H1 (cell line): ENCODE measurements around the gene HSFX4. TPM values are rescaled to one million over a fixed set of nuclear protein-coding genes. Genes with fewer than 3 reads are reported as not detected.

ENCODE experiments used
- CTCF ChIA-PET: fragments of 300-600 bp; sonication (Branson Sonifier 250); formaldehyde crosslinking; loops from one replicate; lab custom pipeline; 2021; ENCODE audit not compliant: partially characterized antibody; lab: Charles Lee
- POLR2A ChIA-PET: fragments of 300-600 bp; sonication (Branson Sonifier 250); formaldehyde crosslinking; loops from one replicate; lab custom pipeline; 2021; ENCODE audit warnings: inconsistent platforms; ENCODE audit not compliant: partially characterized antibody; lab: Charles Lee
- DNase-seq, 2 experiments: peaks; one replicate each; pipeline versions ENCODE4 v3.0.0 to v3.0.0-alpha.2; 2010 to 2022; ENCODE audit warnings: low spot score in 2 of 2, low read depth in 1 of 2, mixed read lengths in 1 of 2
- FAIRE-seq: peaks from 2 replicates; lab custom pipeline; 2011; peaks lifted over from hg19 to GRCh38; lab: Jason Lieb, UNC
- H2AFZ ChIP-seq: 2 replicates; pipeline ENCODE4 v1.8.1; 2012; ENCODE audit warnings: low read length, inconsistent platforms
- H2AK5ac ChIP-seq: 2 replicates; pipeline ENCODE4 v1.6.1; 2013; ENCODE audit warnings: low read depth, low read length
- H2BK120ac ChIP-seq: replicated peaks from 2 replicates; pipeline ENCODE3; 2013; ENCODE audit warnings: low read depth, low read length, inconsistent platforms
- H2BK12ac ChIP-seq: 2 replicates; pipeline ENCODE4 v1.6.1; 2013; ENCODE audit warnings: low read depth, low read length
- H2BK15ac ChIP-seq: 2 replicates; pipeline ENCODE4 v1.6.1; 2013; ENCODE audit warnings: low read length
- H2BK20ac ChIP-seq: 2 replicates; pipeline ENCODE4 v1.6.1; 2013; ENCODE audit warnings: low read length
- H2BK5ac ChIP-seq: 2 replicates; pipeline ENCODE4 v1.6.1; 2013; ENCODE audit warnings: low read depth, low read length
- H3K14ac ChIP-seq: 2 replicates; pipeline ENCODE4 v1.6.1; 2013; ENCODE audit warnings: inconsistent platforms; ENCODE audit not compliant: insufficient read length
- H3K18ac ChIP-seq: 2 replicates; pipeline ENCODE4 v1.6.1; 2013; ENCODE audit warnings: low read length; ENCODE audit errors: extremely low read depth
- H3K23ac ChIP-seq: 2 replicates; pipeline ENCODE4 v1.6.1; 2013; ENCODE audit warnings: inconsistent platforms; ENCODE audit not compliant: insufficient read length
- H3K23me2 ChIP-seq: 2 replicates; pipeline ENCODE4 v1.6.1; 2013; ENCODE audit warnings: low read depth, low read length
- H3K27ac ChIP-seq: 2 replicates; pipeline ENCODE4 v1.6.1; 2011; ENCODE audit warnings: low read depth, low read length, inconsistent platforms
- H3K27me3 ChIP-seq, 4 experiments: replicated peaks in 1 of 4; 1 replicate in 1 of 4; 2 replicates in 3 of 4; pipeline versions ENCODE4 v1.6.1 to v1.8.1; 2011 to 2013; ENCODE audit warnings: low read length in 3 of 4, mild to moderate bottlenecking in 3 of 4, inconsistent platforms in 2 of 4, mixed read lengths in 2 of 4, moderate library complexity in 1 of 4; ENCODE audit not compliant: control insufficient read depth in 3 of 4, insufficient read depth in 3 of 4; ENCODE audit errors: extremely low read depth in 1 of 4
- H3K36me3 ChIP-seq, 4 experiments: 2 replicates each; pipeline versions ENCODE4 v1.6.1 to v1.8.1; 2011 to 2013; ENCODE audit warnings: mild to moderate bottlenecking in 4 of 4, low read length in 3 of 4, moderate library complexity in 2 of 4, control low read depth in 1 of 4, inconsistent platforms in 1 of 4; ENCODE audit not compliant: insufficient read depth in 4 of 4, control insufficient read depth in 2 of 4
- H3K4ac ChIP-seq: replicated peaks from 2 replicates; pipeline ENCODE3; 2013; ENCODE audit warnings: low read length, low read depth, mixed read lengths, inconsistent platforms; ENCODE audit not compliant: insufficient read length
- H3K4me1 ChIP-seq, 4 experiments: replicated peaks in 1 of 4; 1 replicate in 1 of 4; 2 replicates in 3 of 4; pipeline versions ENCODE4 v1.6.1 to v1.8.1; 2011 to 2013; ENCODE audit warnings: low read length in 3 of 4, inconsistent platforms in 2 of 4, mixed read lengths in 1 of 4; ENCODE audit not compliant: insufficient read depth in 4 of 4, control insufficient read depth in 3 of 4
- H3K4me2 ChIP-seq, 2 experiments: 2 replicates each; pipeline versions ENCODE4 v1.6.1 to v1.8.1; 2011 to 2013; ENCODE audit warnings: low read depth in 2 of 2, low read length in 2 of 2, control low read depth in 1 of 2, inconsistent platforms in 1 of 2, mild to moderate bottlenecking in 1 of 2; ENCODE audit not compliant: insufficient read depth in 1 of 2
- H3K4me3 ChIP-seq, 4 experiments: fragments of 200-600, 300-600 bp in 1 of 4; sonication (generic), shearing (Covaris generic), sonication (Bioruptor Twin) in 1 of 4; 2 replicates each; pipeline versions ENCODE4 v1.5.1 to v1.8.1; 2011 to 2016; ENCODE audit warnings: low read length in 4 of 4, low read depth in 3 of 4, control low read depth in 2 of 4, inconsistent platforms in 2 of 4, mild to moderate bottlenecking in 2 of 4, mixed read lengths in 1 of 4, moderate library complexity in 1 of 4; ENCODE audit not compliant: insufficient read depth in 2 of 4; ENCODE audit errors: extremely low read depth in 1 of 4
- H3K56ac ChIP-seq: replicated peaks from 2 replicates; pipeline ENCODE3; 2013; ENCODE audit warnings: low read depth, mild to moderate bottlenecking, mixed read lengths, low read length, inconsistent platforms; ENCODE audit not compliant: insufficient read length
- H3K79me1 ChIP-seq: 2 replicates; pipeline ENCODE4 v1.6.1; 2013; ENCODE audit warnings: low read depth, low read length, control low read depth
- H3K79me2 ChIP-seq, 2 experiments: 2 replicates each; pipeline versions ENCODE4 v1.6.1 to v1.8.1; 2012 to 2013; ENCODE audit warnings: low read length in 2 of 2, mild to moderate bottlenecking in 2 of 2, inconsistent platforms in 1 of 2; ENCODE audit not compliant: insufficient read depth in 2 of 2, control insufficient read depth in 1 of 2
- H3K9ac ChIP-seq, 4 experiments: replicated peaks in 1 of 4; 1 replicate in 1 of 4; 2 replicates in 3 of 4; pipeline versions ENCODE4 v1.6.1 to v1.8.1; 2011 to 2013; ENCODE audit warnings: low read depth in 3 of 4, low read length in 3 of 4, control low read depth in 2 of 4, mild to moderate bottlenecking in 2 of 4, moderate library complexity in 2 of 4, inconsistent platforms in 1 of 4; ENCODE audit errors: extremely low read depth in 1 of 4
- H3K9me3 ChIP-seq, 2 experiments: 2 replicates each; pipeline versions ENCODE4 v1.6.1 to v1.8.1; 2012 to 2013; ENCODE audit warnings: mild to moderate bottlenecking in 2 of 2, moderate library complexity in 2 of 2, control low read depth in 1 of 2, inconsistent platforms in 1 of 2, low read depth in 1 of 2, low read length in 1 of 2, mixed read lengths in 1 of 2; ENCODE audit not compliant: insufficient read depth in 2 of 2
- H4K20me1 ChIP-seq, 2 experiments: replicated peaks in 1 of 2; 2 replicates each; pipeline versions ENCODE3 to v1.8.1; 2011 to 2013; ENCODE audit warnings: inconsistent platforms in 2 of 2, low read length in 2 of 2, mild to moderate bottlenecking in 1 of 2; ENCODE audit not compliant: insufficient read depth in 2 of 2, control insufficient read depth in 1 of 2
- H4K5ac ChIP-seq: 2 replicates; pipeline ENCODE4 v1.6.1; 2013; ENCODE audit warnings: low read length, low read depth, mixed read lengths, inconsistent platforms; ENCODE audit not compliant: insufficient read length
- H4K8ac ChIP-seq: 2 replicates; pipeline ENCODE4 v1.8.0; 2013; ENCODE audit warnings: mild to moderate bottlenecking, moderate library complexity, low read length, inconsistent platforms; ENCODE audit not compliant: insufficient read depth; ENCODE audit errors: extremely low read depth
- H4K91ac ChIP-seq: replicated peaks from 2 replicates; pipeline ENCODE3; 2013; ENCODE audit warnings: low read length, mixed read lengths, inconsistent platforms; ENCODE audit not compliant: insufficient read length
- ASH2L ChIP-seq: fragments of 200-600, 300-600 bp; sonication (generic); IDR thresholded peaks from one replicate; pipeline ENCODE4 v1.7.1; 2017; ENCODE audit warnings: low read length
- EGR1 ChIP-seq: IDR thresholded peaks from 2 replicates; pipeline ENCODE4 v1.6.1; 2011; ENCODE audit warnings: low read depth, low read length, borderline replicate concordance
- SAP30 ChIP-seq: fragments of 300-600 bp; sonication (generic); IDR thresholded peaks from 2 replicates; pipeline ENCODE4 v1.7.1; 2012; ENCODE audit warnings: low read length, moderate library complexity, mild to moderate bottlenecking, inconsistent platforms; ENCODE audit not compliant: insufficient read depth, insufficient replicate concordance
- WGBS, 2 experiments: shearing (Covaris generic) in 1 of 2; methylation state at CpG; one replicate each; pipeline versions ENCODE4 v1.1.6 to v1.1.7; 2013 to 2015; ENCODE audit warnings: low lambda C conversion rate in 2 of 2, mixed read lengths in 2 of 2, inconsistent platforms in 1 of 2, low coverage in 1 of 2, missing lambda C conversion rate in 1 of 2; ENCODE audit not compliant: insufficient replicate concordance in 2 of 2, insufficient coverage in 1 of 2, insufficient read length in 1 of 2; ENCODE audit errors: extremely low coverage in 1 of 2, missing lambda C conversion rate in 1 of 2; 5-methylcytosine and 5-hydroxymethylcytosine counted together
- polyA plus RNA-seq, 7 experiments: library from polyadenylated mRNA; depleted of rRNA in 3 of 7; stranded (reverse) in 5 of 7; unstranded in 2 of 7; fragments of >200 nt in 5 of 7; fragments of 200-250 nt in 2 of 7; gene quantifications; 1 replicate in 5 of 7; 2 replicates in 1 of 7; 4 replicates in 1 of 7; pipeline versions ENCODE4 v1.2.1 to v1.2.3, GENCODE V29; 2011 to 2013; ENCODE audit warnings: missing spikeins in 2 of 7, mixed read lengths in 2 of 7
- total RNA-seq: library from RNA; stranded (reverse); fragmentation: NEBNext Ultra II Directional; extraction: Animal tissue kit (Norgen Biotek cat#: 25700); gene quantifications from 2 replicates; pipeline ENCODE4 v1.2.1, GENCODE V29; 2021
- TF ChIP-seq, protein P1 (sequence below), 3 experiments: IDR thresholded peaks; 1 replicate in 2 of 3; 2 replicates in 1 of 3; pipeline versions ENCODE4 v1.5.1 to v1.6.1; 2011; ENCODE audit warnings: low read length in 3 of 3, mild to moderate bottlenecking in 3 of 3, inconsistent platforms in 2 of 3, low read depth in 1 of 3, moderate library complexity in 1 of 3; ENCODE audit not compliant: insufficient read depth in 1 of 3; ENCODE audit errors: control extremely low read depth in 1 of 3

The HSFX4 gene
- total and polyA plus RNA-seq, 2 of the 8 experiments (the other 6 are each of a cell fraction or from before 2014, with no cell fraction given) = not detected

DNA sequence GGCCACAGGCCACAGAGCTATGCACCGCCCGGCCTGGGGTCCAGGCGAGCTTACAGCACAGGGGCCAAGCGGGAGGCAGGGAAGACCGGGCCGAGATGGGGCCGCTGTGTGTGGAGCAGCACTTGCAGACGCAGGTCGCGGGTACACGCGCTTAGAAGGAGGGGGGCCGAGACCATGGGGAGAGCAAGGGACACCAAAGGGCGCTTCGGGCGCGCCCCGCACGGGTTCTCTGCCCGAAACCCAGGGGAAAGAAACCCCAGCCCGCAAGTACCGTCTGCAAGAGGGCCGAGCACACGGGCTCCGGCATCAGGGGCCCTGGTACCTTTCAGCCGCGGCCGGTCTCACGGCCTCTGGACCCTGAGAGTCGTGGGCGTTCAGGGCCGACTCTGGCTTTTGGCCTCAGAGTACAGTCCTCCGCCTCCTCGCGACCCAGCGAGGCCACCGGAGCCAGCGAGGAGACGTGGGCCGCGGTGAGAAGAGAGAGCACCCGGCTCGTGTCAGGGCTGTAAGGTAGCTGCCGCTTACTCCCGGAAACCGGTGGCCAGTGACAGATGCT, 8.6 kb downstream of the HSFX4 start:
- no peaks in the 10 kb centered on the region; a peak in 1 of 8 replicates for H3K36me3 ChIP-seq
- peak overlapping the region; percentile 63; the same call in 1 of the 2 replicates for H3K27ac ChIP-seq
- no peak overlapping the region for H3K56ac ChIP-seq
- peak overlapping the region; percentile 12 to 80 (median 68) for H3K9ac ChIP-seq
- TF ChIP-seq EGR1 = no peak
- TF ChIP-seq, protein P1, sequence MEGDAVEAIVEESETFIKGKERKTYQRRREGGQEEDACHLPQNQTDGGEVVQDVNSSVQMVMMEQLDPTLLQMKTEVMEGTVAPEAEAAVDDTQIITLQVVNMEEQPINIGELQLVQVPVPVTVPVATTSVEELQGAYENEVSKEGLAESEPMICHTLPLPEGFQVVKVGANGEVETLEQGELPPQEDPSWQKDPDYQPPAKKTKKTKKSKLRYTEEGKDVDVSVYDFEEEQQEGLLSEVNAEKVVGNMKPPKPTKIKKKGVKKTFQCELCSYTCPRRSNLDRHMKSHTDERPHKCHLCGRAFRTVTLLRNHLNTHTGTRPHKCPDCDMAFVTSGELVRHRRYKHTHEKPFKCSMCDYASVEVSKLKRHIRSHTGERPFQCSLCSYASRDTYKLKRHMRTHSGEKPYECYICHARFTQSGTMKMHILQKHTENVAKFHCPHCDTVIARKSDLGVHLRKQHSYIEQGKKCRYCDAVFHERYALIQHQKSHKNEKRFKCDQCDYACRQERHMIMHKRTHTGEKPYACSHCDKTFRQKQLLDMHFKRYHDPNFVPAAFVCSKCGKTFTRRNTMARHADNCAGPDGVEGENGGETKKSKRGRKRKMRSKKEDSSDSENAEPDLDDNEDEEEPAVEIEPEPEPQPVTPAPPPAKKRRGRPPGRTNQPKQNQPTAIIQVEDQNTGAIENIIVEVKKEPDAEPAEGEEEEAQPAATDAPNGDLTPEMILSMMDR (IDR thresholded peaks at IDR 0.05; ENCODE audit: control extremely low read depth in 1 of 3, insufficient read depth in 1 of 3, low read depth in 1 of 3, low read length in 3 of 3) = no peak
- peak; percentile 21 for TF ChIP-seq ASH2L
- peak; percentile 74 for TF ChIP-seq SAP30
- no peak overlapping the region for H2BK120ac ChIP-seq
- H3K4me3 ChIP-seq = peak overlapping the region; percentile 54 to 81 (median 58)
- H3K79me2 ChIP-seq = peaks cover 0 to 6% of the 10 kb centered on the region in 2 experiments; a peak in 2 of 4 replicates
- peak overlapping the region; percentile 79 for H4K8ac ChIP-seq
- no peaks in the 10 kb centered on the region; the same call in 1 of the 2 replicates for H3K23me2 ChIP-seq
- H3K4me2 ChIP-seq = peak overlapping the region; percentile 77 to 82
- no peak for FAIRE-seq
- H2AK5ac ChIP-seq = no peak overlapping the region
- peaks cover 0 to 5% (median 2%) of the 10 kb centered on the region in 4 experiments; a peak in 4 of 7 replicates for H3K4me1 ChIP-seq
- H3K23ac ChIP-seq = no peak overlapping the region
- no peak overlapping the region for H2BK12ac ChIP-seq
- H2BK15ac ChIP-seq = no peak overlapping the region
- no peak overlapping the region for H2AFZ ChIP-seq
- no peak overlapping the region; the same call in 1 of the 2 replicates for H3K18ac ChIP-seq
- H3K9me3 ChIP-seq = no peaks in the 10 kb centered on the region
- H4K91ac ChIP-seq = no peak overlapping the region
- ChIA-PET POLR2A (interaction anchor here (0.6 kb wide), 1 partner anchor 390 kb away, joined by 3 read pairs; no protein-coding TSS in a partner anchor), CTCF (interaction anchor here (0.6 to 1.7 kb wide), 7 partner anchors 12 to 1133 kb away, joined by 3 to 5 read pairs (median 4); partner anchors contain the start of gene MAMLD1)
- H4K20me1 ChIP-seq = peaks cover 0 to 2% of the 10 kb centered on the region in 2 experiments
- no peak overlapping the region for H3K14ac ChIP-seq
- no peak overlapping the region for H2BK5ac ChIP-seq
- no peaks in the 10 kb centered on the region for H3K79me1 ChIP-seq
- WGBS, 2 experiments = 3% methylated on average over 21 of the region's 46 CpGs; no CpG with 5 or more reads in 1 of the 2 experiments
- H4K5ac ChIP-seq = no peak overlapping the region
- H3K4ac ChIP-seq = no peak overlapping the region
- no peaks in the 10 kb centered on the region for H3K27me3 ChIP-seq
- no peak overlapping the region for H2BK20ac ChIP-seq
- no peak for DNase-seq
